GM21367 (cell line): ENCODE measurements around the gene CIBAR2.
"Not testable (repeated sequence)": the region's sequence is repeated elsewhere in the genome, so short reads cannot be mapped to it uniquely, and the experiment has no call there.

Experiments used
- ATAC-seq: cut with Tn5 transposase; IDR thresholded peaks from one replicate; pipeline ENCODE4 v1.9.1; 2021; ENCODE audit not compliant: unreplicated experiment

The CIBAR2 gene

DNA sequence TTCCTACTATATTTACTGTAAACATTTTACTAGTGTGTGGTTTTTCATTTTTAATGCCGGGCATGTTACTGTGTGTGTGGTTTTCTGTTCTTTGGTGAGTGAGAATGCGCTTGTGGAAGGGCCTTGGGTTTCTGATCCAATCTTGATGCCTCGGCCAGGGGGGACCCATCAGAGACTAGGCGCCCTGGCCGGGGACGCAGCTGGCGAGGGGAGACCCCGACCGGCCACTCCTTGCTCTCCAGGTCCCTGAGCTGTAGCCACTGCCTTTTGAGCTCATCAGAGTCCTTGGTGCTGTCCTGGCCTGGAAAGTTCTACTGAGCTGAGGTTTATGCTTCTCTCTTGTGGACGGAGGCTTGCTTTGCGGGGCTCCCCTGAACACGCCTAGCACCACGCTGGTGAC lies 47.2 kb downstream of the CIBAR2 start:
- no peak for ATAC-seq

DNA sequence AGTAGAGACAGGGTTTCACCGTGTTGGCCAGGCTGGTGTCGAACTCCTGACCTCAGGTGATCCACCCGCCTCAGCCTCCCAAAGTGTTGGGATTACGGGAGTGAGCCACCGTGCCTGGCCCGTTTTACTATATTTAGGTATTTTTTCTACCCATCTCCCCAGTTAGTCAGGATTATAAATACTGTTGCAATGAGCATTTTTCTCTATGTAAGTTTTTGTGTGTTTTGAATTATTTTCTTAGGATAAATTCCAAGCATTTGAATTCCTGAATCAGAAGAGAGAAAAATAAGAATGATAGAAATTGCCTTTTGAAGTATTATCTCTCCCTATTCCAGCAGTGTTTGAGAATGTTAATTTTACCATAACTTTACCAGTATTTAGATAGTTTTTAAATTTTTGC lies 48.1 kb downstream of the CIBAR2 start:
- ATAC-seq = no peak

DNA sequence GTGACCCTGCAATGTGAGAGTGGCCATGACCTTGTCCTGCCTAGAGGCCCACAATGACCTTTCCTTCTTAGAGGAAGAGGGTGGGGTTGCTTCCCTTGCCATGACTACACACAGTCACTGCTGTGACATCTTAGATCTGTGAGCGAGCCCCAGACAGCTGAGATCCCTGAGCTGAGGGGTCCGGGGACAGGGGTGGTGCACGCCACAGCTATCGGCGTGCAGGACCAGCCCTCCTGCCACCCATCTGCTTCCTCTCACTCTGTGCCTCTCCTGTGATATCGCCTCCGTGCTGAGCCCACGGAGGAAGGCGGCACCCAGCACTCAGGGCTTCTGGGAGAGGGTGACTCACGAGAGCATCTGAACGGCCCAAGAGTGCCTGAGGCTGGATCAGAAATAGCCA lies 49.4 kb downstream of the CIBAR2 start:
- ATAC-seq = no peak

DNA sequence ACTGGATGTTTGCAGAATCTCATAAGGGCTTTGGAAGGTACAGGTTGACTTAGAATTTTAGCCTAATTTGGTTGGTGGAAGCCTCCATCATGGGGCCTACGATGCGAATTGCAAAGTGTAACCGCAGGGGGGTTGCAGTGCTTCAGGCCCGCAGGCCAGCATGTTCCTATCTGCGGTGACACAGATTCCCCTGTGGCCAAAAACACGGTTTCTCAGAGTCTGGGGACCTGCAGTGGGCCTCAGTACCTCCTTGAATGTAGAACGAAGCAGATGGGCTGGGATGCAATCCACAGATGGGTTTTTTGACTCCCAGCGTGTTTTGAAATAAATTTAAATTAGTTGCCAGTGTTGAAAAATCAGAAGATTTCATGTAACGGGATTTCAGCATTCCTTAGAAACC lies 49.9 kb downstream of the CIBAR2 start:
- no peak for ATAC-seq

DNA sequence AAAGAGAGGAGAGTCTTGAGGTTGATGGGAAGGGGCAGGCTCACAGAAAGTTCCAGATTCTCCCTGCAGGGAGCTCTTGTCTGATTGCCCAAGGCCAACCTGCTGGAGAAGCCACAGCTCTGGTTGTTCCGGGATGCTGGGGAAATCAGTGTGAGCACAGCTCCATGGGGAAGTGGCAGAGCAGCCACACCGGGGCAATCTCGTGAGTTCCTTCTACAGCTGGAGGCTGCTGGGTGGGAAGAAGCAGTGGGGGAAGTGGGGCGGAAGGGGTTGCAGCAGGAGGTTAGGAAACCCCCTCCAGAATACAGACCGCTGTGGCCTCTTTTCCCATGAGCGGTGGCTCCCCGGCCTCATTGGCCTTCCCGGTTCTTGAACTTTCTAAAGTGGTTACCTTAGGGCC lies 50.7 kb downstream of the CIBAR2 start:
- ATAC-seq = no peak

DNA sequence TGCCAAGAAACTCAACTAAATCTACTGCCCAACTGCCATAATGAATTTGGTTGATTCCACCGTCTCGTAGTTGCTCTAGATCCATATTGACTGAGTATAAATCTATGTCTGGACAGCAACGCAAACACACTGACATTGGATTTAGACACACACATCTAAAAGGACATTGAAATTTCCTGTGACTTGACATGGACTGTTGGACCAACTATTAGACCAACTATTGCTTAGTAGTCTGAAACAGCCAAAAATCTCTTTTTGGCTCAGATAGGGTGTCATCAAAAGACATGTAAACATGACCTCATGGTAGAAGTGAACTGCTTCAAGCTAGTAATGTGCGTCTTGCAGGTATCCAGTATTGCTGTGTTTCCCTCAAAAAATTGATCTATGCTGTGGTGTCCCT lies 53.4 kb downstream of the CIBAR2 start:
- no peak for ATAC-seq

DNA sequence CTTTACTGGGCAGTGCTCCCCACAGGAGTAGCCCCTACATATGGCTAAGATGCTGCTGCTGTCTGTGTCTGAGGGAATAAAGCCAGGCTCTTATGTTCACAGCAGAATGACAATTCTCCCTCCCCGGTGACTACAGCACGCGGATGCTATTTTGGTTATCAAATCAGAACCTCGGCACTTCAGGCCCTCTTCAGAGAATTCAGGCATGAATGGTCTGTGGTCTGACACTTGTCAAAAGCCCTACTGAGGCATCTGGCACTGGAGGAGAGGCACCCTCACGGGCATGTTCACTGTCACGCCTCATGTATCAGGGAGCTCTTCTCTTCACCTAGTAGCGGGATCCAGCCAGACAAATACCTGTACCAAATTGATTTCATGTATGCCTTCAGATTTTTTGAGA lies 54.3 kb downstream of the CIBAR2 start:
- ATAC-seq = no peak

DNA sequence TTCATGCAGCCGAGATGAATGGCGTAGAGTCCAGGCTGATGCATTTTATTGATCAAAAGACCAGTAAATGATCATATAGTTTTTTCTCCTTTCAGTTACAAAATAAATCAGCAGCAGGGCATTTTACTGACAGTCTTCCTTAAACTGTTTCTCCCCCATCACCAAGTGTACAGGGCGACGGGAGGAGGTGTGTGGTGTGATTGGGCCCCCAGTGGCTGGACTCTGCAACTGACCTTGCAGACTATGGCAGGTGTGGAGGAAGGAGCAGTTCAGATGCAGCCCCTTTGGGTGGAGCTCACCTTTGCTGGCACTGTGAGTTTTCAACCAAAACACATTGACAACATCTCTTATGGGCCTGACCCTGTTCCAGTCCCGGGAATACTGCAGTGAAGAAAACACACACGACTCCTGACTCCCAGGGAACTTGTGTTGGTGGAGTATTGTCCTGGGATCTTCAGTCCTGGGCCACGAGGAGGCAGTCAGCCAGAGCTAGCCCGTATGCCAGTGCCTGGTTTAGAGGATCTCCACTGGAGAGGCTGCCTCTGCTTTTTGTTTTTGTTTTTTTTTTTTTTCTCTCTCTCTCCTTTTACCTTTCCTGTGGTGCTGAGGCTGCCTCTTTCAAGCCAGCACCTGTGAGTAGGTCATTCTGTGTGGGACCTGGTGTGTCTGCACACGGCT lies 54.9 kb downstream of the CIBAR2 start:
- no peak for ATAC-seq

DNA sequence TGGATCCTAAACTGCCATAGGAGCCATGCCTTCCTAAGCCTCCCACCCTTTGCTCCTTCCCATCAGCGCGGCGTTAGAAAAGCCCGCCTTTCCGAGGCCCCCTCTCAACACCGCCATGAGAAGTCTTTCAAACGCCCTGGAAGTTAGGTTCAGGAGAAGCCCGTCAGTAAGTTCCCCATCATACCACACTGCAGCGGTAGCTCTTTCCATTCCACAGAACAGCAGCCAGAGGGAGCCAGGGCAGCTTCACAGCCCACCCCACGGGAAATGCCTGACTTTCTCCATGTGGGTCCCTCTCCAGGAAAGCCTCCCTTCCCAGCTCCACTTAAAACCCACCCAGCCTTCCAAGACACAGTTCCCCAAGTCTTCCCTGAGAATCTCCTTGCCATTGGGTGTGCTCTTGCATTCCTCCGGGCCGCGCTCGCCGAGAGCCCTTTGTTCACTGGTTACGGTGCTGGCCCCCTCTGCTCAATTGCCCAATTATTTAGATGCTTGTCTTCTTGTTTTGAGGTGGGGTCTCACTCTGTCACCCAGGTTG lies 56.0 kb downstream of the CIBAR2 start:
- no peak for ATAC-seq

DNA sequence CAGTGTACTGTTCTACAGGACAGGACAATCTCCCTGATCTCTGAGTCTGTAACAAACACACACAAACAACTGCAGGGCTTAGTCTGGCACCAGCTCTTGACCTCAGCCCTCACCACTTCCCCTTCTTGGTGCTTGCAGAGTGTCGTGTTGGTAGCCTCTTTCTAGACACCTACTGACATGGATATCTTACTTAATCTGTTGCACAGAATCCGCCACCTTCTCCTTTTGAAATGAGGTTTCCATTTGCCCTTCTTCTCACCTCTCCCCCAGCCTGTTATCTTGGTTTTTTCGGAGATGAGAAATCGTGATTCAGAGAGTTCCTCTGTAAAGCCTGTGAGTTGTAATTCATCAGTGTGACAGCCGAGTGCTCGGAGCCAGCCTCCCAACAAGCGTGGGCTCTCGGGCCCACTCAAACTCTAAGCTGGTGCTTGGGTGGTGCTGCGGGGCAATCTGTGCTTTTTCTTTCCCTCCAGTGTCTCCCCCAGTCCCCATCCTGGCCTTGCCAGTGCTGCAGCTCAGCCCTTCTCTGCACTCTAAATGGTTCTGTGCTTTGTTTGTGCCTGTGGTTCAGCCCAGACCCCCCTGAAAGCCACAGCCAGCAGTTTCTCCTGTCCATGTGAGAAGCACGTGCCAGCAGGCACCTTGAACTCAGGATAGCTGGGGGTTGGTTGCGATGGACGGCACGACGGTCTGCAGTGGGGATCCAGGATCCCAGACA lies 56.6 kb downstream of the CIBAR2 start:
- ATAC-seq = peak; percentile 87

DNA sequence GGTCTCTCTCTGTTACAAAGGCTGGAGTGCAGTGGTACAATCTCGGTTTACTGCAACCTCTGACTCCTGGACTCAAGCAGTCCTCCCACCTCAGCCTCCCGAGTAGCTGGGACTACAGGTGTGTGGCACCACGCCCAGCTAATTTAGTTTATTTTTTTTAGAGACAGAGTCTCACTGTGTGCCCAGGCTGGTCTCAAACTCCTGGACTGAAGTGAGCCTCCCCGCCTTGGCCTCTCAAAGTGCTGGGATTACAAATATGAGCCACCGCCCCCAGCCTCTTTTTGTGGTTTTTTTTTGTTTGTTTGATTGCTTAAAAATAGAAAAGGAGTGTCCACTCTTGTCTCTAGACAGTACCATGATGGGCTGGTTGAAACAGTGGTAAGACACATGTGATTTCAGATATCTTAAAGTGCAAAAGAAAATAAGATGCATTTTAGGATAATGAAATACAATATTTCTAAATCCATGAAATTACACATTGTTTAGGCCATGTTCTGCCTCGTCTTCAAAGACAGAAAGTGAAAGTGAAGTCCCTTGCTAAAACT lies 57.3 kb downstream of the CIBAR2 start:
- ATAC-seq = no peak

DNA sequence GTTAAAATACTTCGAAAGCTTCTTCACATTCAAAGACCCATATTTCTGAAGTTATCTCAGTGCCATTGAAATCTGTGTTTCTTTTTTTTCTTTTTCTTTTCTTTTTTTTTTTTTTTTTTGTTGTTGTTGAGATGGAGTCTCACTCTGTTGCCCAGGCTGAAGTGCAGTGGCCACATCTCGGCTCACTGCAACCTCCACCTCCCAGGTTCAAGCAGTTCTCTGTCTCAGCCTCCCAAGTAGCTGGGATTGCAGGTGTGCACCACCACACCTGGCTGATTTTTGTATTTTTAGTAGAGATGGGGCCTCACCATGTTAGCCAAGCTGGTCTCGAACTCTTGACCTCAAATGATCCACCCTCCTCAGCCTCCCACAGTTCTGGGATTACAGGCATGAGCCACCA lies 58.0 kb downstream of the CIBAR2 start:
- ATAC-seq = not testable (repeated sequence)

DNA sequence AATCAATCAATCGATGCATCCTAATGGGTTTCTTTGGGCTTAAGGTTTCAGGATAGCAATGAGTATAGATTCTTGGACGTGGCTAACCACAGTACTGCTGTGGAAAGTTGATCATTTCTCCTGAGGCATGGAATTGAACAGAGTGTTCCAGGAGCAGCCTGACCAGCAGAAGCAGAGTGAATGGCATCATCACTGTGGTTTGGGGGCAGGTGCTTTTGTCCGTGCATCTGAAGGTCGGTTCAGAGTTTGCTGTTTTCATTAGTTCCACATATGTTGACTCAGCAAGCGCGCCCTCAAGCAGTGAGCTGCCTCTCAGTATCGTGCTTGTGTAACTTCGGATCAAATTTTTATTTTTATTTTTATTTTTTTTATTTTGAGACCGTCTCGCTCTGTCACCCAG lies 59.7 kb downstream of the CIBAR2 start:
- ATAC-seq = no peak

DNA sequence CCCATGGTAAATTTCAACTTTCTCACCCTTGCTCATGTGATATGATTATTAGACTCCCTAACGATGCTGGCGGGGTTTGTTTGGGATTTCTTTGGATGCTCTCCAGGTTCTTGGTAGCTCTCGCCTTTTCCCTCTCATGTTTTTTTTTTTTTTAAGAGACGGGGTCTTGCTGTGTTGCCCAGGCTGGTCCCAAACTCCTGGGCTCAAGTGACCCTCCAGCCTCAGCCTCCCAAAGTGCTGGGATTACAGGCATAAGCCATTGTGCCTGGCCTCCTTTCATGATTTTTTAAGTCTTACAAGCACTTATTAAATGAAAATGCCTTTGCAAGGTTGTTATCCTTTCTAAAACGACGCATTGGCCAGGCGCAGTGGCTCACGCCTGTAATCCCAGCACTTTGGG lies 60.6 kb downstream of the CIBAR2 start:
- ATAC-seq = no peak

DNA sequence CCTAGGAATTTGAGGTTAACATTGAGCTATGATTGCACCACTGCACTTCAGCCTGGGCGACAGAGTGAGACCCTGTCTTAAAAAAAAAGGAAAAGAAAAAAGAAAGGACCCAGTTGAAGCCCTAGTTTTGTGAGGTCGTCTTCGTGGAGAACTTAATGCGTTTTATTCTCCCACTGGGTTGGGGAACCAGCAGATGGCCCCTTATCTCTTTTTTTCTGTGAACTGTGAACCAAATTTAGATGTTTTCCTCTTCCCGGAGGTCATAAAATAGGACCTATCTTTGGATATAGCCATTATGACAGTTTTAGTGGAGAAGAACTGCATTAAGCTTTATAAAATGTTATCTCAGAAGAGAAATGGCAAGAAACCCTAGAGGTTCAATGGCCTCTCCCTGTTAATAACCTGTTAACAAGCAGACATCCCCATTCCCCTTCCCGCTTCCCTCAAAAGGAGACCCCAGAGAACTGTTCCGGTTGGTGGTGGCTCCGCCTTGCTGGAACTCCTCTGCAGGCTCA lies 61.1 kb downstream of the CIBAR2 start:
- no peak for ATAC-seq

DNA sequence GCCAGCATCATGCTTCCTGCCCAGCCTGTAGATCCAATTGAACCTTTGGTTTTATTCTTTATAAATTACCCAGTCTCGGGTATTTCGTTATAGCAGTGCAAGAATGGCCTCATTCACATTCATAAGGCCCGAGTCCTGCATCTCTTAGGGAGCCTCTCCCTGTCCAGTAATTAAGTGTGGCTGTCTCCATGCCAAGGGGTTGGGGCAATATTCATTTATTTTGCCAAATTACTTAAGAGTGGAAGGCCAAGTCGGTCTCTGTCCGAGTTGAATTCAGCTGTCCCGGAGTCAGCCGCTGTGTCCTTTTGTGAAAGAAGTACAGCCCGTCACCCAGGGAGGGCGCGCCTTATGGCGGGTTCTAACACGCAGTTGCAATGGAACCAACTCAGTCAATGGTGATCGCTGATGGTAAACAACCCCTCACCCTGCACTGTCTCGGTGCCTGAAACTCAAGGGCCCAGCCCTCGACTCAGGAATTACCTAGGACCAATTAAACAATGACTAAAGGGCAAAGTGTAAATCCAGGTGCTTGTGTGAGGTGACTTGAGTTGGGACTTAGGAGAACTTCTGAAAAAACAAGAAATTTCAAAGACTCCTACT lies 62.5 kb downstream of the CIBAR2 start:
- ATAC-seq = no peak

DNA sequence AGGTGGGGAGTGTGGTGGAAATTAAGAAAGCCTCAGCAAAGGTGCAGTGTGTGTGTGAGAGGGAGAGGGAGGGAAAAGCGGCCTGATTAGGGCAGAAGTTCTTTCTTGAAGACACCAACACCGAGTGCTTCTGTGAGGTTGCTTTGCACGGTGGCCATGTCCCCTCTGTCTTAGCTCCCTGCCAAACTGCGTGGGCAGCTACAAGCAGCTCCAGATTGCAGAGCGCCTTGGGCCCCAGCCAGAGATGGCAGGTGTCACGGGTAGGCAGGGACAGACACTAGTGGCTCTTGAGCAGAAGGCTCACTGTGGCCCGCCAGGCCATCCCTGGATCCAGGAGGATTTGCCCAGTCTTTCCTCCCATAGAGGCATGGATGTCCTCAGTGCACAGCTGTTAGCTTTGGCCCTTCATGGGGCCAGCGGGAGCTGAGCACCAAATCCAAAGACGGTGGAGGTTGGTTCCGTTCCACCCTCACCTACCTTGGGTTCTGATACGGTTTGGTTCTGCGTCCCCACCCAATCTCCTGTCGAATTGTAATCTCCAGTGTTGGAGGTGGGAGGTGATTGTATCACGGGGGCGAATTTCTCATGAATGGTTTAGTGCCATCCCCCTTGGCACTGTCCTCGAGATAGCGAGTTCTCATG lies 63.2 kb downstream of the CIBAR2 start:
- no peak for ATAC-seq
